Measurements from ENCODE around the gene ANXA2R. TPM values are rescaled to one million over a fixed set of nuclear protein-coding genes. Genes with fewer than 3 reads are reported as not detected.
A peak's percentile ranks its signal among the peaks of the same experiment; 100 is the strongest.

ANXA2R gene
- total and polyA plus RNA-seq, 2 donors, result 2.9 to 3.5 TPM

- DNase-seq (ENCODE audit: extremely low spot score), result peak; percentile 73
- Histone ChIP-seq H3K4me3 (ENCODE audit: low read depth, low read length) (peak overlapping the region; percentile 46), H3K4me1 (ENCODE audit: insufficient read depth) (no peaks in the 10 kb centered on the region), H3K36me3 (ENCODE audit: insufficient read depth) (no peaks in the 10 kb centered on the region), H3K27ac (ENCODE audit: low read depth) (peak overlapping the region; percentile 81)
- WGBS, result 3% methylated on average over 35 of the region's 35 CpGs
These were observed 31.6 kb downstream of the ANXA2R start for GRCh38 chr5:43008363-43009153.

GRCh38 chr5:43007911-43008362 lies 32.2 kb downstream of the ANXA2R start:
- peak; percentile 51 for DNase-seq (ENCODE audit: extremely low spot score)
- WGBS, result 2% methylated on average over 25 of the region's 25 CpGs
- Histone ChIP-seq H3K36me3 (ENCODE audit: insufficient read depth) (no peaks in the 10 kb centered on the region), H3K27ac (ENCODE audit: low read depth) (peak overlapping the region; percentile 76), H3K4me1 (ENCODE audit: insufficient read depth) (no peaks in the 10 kb centered on the region), H3K4me3 (ENCODE audit: low read depth, low read length) (peak overlapping the region; percentile 40)

- peak overlapping the region; percentile 76 for H3K27ac ChIP-seq (ENCODE audit: low read depth)
- peak overlapping the region; percentile 40 for H3K4me3 ChIP-seq (ENCODE audit: low read depth, low read length)
- peak; percentile 81 for DNase-seq (ENCODE audit: extremely low spot score)
- no peaks in the 10 kb centered on the region for H3K36me3 ChIP-seq (ENCODE audit: insufficient read depth)
- WGBS, result 5% methylated on average over 27 of the region's 27 CpGs
- no peaks in the 10 kb centered on the region for H3K4me1 ChIP-seq (ENCODE audit: insufficient read depth)
These were observed 32.7 kb downstream of the ANXA2R start for GRCh38 chr5:43007246-43007910.

- H3K36me3 ChIP-seq (ENCODE audit: insufficient read depth), result no peaks in the 10 kb centered on the region
- WGBS, result 81% methylated on average over 19 of the region's 19 CpGs
- no peak for DNase-seq (ENCODE audit: extremely low spot score)
- no peak overlapping the region for H3K27ac ChIP-seq (ENCODE audit: low read depth)
- H3K4me3 ChIP-seq (ENCODE audit: low read depth, low read length), result peak overlapping the region; percentile 40
- no peaks in the 10 kb centered on the region for H3K4me1 ChIP-seq (ENCODE audit: insufficient read depth)
These were observed 33.5 kb downstream of the ANXA2R start for GRCh38 chr5:43006424-43007202.

- Histone ChIP-seq H3K4me3 (ENCODE audit: low read depth, low read length) (no peak overlapping the region), H3K27ac (ENCODE audit: low read depth) (no peak overlapping the region), H3K36me3 (ENCODE audit: insufficient read depth) (no peaks in the 10 kb centered on the region), H3K4me1 (ENCODE audit: insufficient read depth) (no peaks in the 10 kb centered on the region)
- DNase-seq (ENCODE audit: extremely low spot score), result no peak
- 92% methylated on average over 4 of the region's 4 CpGs for WGBS
These were observed 35.1 kb downstream of the ANXA2R start for GRCh38 chr5:43005031-43005430.

GRCh38 chr5:43001748-43002147 lies 38.4 kb downstream of the ANXA2R start:
- no peaks in the 10 kb centered on the region for H3K36me3 ChIP-seq (ENCODE audit: insufficient read depth)
- DNase-seq (ENCODE audit: extremely low spot score), result no peak
- H3K4me1 ChIP-seq (ENCODE audit: insufficient read depth), result no peaks in the 10 kb centered on the region
- no peak overlapping the region for H3K27ac ChIP-seq (ENCODE audit: low read depth)
- H3K4me3 ChIP-seq (ENCODE audit: low read depth, low read length), result no peak overlapping the region

- WGBS, result 33% methylated on average over 6 of the region's 6 CpGs
- H3K4me1 ChIP-seq (ENCODE audit: insufficient read depth), result no peaks in the 10 kb centered on the region
- DNase-seq (ENCODE audit: extremely low spot score), result no peak
- H3K36me3 ChIP-seq (ENCODE audit: insufficient read depth), result no peaks in the 10 kb centered on the region
- no peak overlapping the region for H3K27ac ChIP-seq (ENCODE audit: low read depth)
- H3K4me3 ChIP-seq (ENCODE audit: low read depth, low read length), result no peak overlapping the region
These were observed 39.2 kb downstream of the ANXA2R start for GRCh38 chr5:43000914-43001313.

- 7% methylated on average over 40 of the region's 40 CpGs for WGBS
- H3K4me3 ChIP-seq (ENCODE audit: low read depth, low read length), result peak overlapping the region; percentile 8
These were observed 39.8 kb downstream of the ANXA2R start for GRCh38 chr5:43000111-43000840.

GRCh38 chr5:42995360-42995751 lies 44.8 kb downstream of the ANXA2R start:
- H3K4me3 ChIP-seq (ENCODE audit: low read depth, low read length), result peak overlapping the region; percentile 23
- no peak overlapping the region for H3K27ac ChIP-seq (ENCODE audit: low read depth)
- H3K4me1 ChIP-seq (ENCODE audit: insufficient read depth), result no peaks in the 10 kb centered on the region
- no peak for DNase-seq (ENCODE audit: extremely low spot score)
- WGBS, result 14% methylated on average over 10 of the region's 10 CpGs
- H3K36me3 ChIP-seq (ENCODE audit: insufficient read depth), result no peaks in the 10 kb centered on the region

More at GRCh38 chr5:43000111-43000840, 39.8 kb downstream of the ANXA2R start:
- no peaks in the 10 kb centered on the region for H3K4me1 ChIP-seq (ENCODE audit: insufficient read depth)
- no peak overlapping the region for H3K27ac ChIP-seq (ENCODE audit: low read depth)
- no peaks in the 10 kb centered on the region for H3K36me3 ChIP-seq (ENCODE audit: insufficient read depth)
- DNase-seq (ENCODE audit: extremely low spot score), result no peak

- H3K4me1 ChIP-seq (ENCODE audit: insufficient read depth), result no peaks in the 10 kb centered on the region
- 5% methylated on average over 52 of the region's 52 CpGs for WGBS
- H3K4me3 ChIP-seq (ENCODE audit: low read depth, low read length), result peak overlapping the region; percentile 23
- H3K27ac ChIP-seq (ENCODE audit: low read depth), result no peak overlapping the region
- H3K36me3 ChIP-seq (ENCODE audit: insufficient read depth), result no peaks in the 10 kb centered on the region
- DNase-seq (ENCODE audit: extremely low spot score), result peak; percentile 80
These were observed 45.4 kb downstream of the ANXA2R start for GRCh38 chr5:42994555-42995359.

- WGBS, result 23% methylated on average over 6 of the region's 6 CpGs
- Histone ChIP-seq H3K27ac (ENCODE audit: low read depth) (no peak overlapping the region), H3K4me3 (ENCODE audit: low read depth, low read length) (peak overlapping the region; percentile 23), H3K36me3 (ENCODE audit: insufficient read depth) (no peaks in the 10 kb centered on the region), H3K4me1 (ENCODE audit: insufficient read depth) (no peaks in the 10 kb centered on the region)
- no peak for DNase-seq (ENCODE audit: extremely low spot score)
These were observed 45.9 kb downstream of the ANXA2R start for GRCh38 chr5:42994246-42994554.

GRCh38 chr5:42993516-42994245 lies 46.4 kb downstream of the ANXA2R start:
- WGBS, result 14% methylated on average over 34 of the region's 34 CpGs
- H3K4me1 ChIP-seq (ENCODE audit: insufficient read depth), result no peaks in the 10 kb centered on the region
- peak overlapping the region; percentile 26 for H3K27ac ChIP-seq (ENCODE audit: low read depth)
- H3K36me3 ChIP-seq (ENCODE audit: insufficient read depth), result no peaks in the 10 kb centered on the region
- no peak for DNase-seq (ENCODE audit: extremely low spot score)
- H3K4me3 ChIP-seq (ENCODE audit: low read depth, low read length), result no peak overlapping the region
